Panc1 (cell line): ENCODE data around the gene NR3C1. TPM values are rescaled to one million over a fixed set of nuclear protein-coding genes. Genes with fewer than 3 reads are reported as not detected.

Experiments used
- ATAC-seq: fragments of 200-7000 bp; cut with Tn5 transposase; 2 replicates; pipeline ENCODE4 v1.9.1; 2020; ENCODE audit warnings: mild to moderate bottlenecking, moderate library complexity
- BruUV-seq: library from RNA; stranded (reverse); fragments of 400-500 nt; replicated peaks from 2 replicates; lab custom pipeline; 2021; lab: Mats Ljungman, UMichigan
- CTCF ChIA-PET: fragments of 300-600 bp; sonication (Branson Sonifier 250); formaldehyde crosslinking; loops from one replicate; lab custom pipeline; 2022; ENCODE audit warnings: antibody characterized with exemption; lab: Charles Lee
- POLR2A ChIA-PET: fragments of 300-600 bp; sonication (Branson Sonifier 250); formaldehyde crosslinking; loops from one replicate; lab custom pipeline; 2022; ENCODE audit warnings: antibody characterized with exemption; lab: Charles Lee
- DNase-seq: peaks from one replicate; pipeline ENCODE4 v3.0.0-alpha.2; 2010; ENCODE audit warnings: low read depth, low spot score
- H3K27ac ChIP-seq: 2 replicates; pipeline ENCODE4 v1.5.1; 2011; ENCODE audit warnings: mild to moderate bottlenecking, low read length, inconsistent platforms
- H3K27me3 ChIP-seq: fragments of 200-500 bp; sonication (Bioruptor generic); 2 replicates; pipeline ENCODE4 v1.6.0; 2014; ENCODE audit warnings: low read length, inconsistent platforms; ENCODE audit not compliant: control insufficient read depth, insufficient read depth
- H3K36me3 ChIP-seq: fragments of 200-500 bp; sonication (Bioruptor generic); 2 replicates; pipeline ENCODE4 v1.5.1; 2014; ENCODE audit warnings: inconsistent platforms, mild to moderate bottlenecking, low read length, moderate library complexity; ENCODE audit not compliant: control insufficient read depth, insufficient read depth
- H3K4me1 ChIP-seq: 2 replicates; pipeline ENCODE4 v1.5.1; 2011; ENCODE audit warnings: inconsistent platforms, mild to moderate bottlenecking, low read length, moderate library complexity; ENCODE audit not compliant: control insufficient read depth, insufficient read depth
- H3K4me3 ChIP-seq, 2 experiments: 2 replicates each; pipeline ENCODE4 v1.5.1; 2011 to 2012; ENCODE audit warnings: low read depth in 2 of 2, low read length in 2 of 2, mild to moderate bottlenecking in 2 of 2, inconsistent platforms in 1 of 2, moderate library complexity in 1 of 2
- H3K9me3 ChIP-seq: fragments of 200-500 bp; sonication (Bioruptor generic); 2 replicates; pipeline ENCODE4 v1.5.1; 2014; ENCODE audit warnings: low read depth, mild to moderate bottlenecking, inconsistent platforms, low read length, moderate library complexity; ENCODE audit not compliant: control insufficient read depth, insufficient read depth
- CTCF ChIP-seq: fragments of 450-650 bp; IDR thresholded peaks from 2 replicates; pipeline ENCODE4 v1.5.1; 2017; ENCODE audit warnings: mild to moderate bottlenecking
- POLR2AphosphoS5 ChIP-seq: IDR thresholded peaks from 2 replicates; pipeline ENCODE4 v1.6.1; 2012; ENCODE audit warnings: mild to moderate bottlenecking, low read depth, low read length, moderate library complexity
- SIN3A ChIP-seq: IDR thresholded peaks from 2 replicates; pipeline ENCODE4 v1.6.1; 2012; ENCODE audit warnings: low read depth, mild to moderate bottlenecking, low read length, moderate library complexity, borderline replicate concordance; ENCODE audit not compliant: insufficient read depth
- TCF7L2 ChIP-seq: IDR thresholded peaks from 2 replicates; pipeline ENCODE4 v1.6.1; 2011; ENCODE audit warnings: mild to moderate bottlenecking, low read depth, low read length, inconsistent platforms
- in situ Hi-C: cut with HindIII; loops from 2 replicates; pipeline ENCODE4 v1.10.0; 2016; ENCODE audit warnings: low sequenced_read_pairs, low pct_unique_long_range_greater_than_20kb
- intact Hi-C: fragments of 100-400 bp; cut with micrococcal nuclease; formaldehyde crosslinking; loops from one replicate; pipeline ENCODE4 v1.10.0; 2022; ENCODE audit not compliant: unreplicated experiment
- total RNA-seq: library from RNA; stranded (reverse); gene quantifications from one replicate; pipeline ENCODE4 v1.2.1, GENCODE V29; 2021; ENCODE audit not compliant: unreplicated experiment
- TF ChIP-seq, protein P1 (sequence below), 2 experiments: IDR thresholded peaks; 2 replicates each; pipeline ENCODE4 v1.6.1; 2011 to 2012; ENCODE audit warnings: low read depth in 2 of 2, control low read depth in 1 of 2, low read length in 1 of 2, mild to moderate bottlenecking in 1 of 2, moderate library complexity in 1 of 2; ENCODE audit not compliant: insufficient read depth in 1 of 2

Gene NR3C1
- total RNA-seq, 1 experiment from 2014 or later: 52.6 TPM

DNA sequence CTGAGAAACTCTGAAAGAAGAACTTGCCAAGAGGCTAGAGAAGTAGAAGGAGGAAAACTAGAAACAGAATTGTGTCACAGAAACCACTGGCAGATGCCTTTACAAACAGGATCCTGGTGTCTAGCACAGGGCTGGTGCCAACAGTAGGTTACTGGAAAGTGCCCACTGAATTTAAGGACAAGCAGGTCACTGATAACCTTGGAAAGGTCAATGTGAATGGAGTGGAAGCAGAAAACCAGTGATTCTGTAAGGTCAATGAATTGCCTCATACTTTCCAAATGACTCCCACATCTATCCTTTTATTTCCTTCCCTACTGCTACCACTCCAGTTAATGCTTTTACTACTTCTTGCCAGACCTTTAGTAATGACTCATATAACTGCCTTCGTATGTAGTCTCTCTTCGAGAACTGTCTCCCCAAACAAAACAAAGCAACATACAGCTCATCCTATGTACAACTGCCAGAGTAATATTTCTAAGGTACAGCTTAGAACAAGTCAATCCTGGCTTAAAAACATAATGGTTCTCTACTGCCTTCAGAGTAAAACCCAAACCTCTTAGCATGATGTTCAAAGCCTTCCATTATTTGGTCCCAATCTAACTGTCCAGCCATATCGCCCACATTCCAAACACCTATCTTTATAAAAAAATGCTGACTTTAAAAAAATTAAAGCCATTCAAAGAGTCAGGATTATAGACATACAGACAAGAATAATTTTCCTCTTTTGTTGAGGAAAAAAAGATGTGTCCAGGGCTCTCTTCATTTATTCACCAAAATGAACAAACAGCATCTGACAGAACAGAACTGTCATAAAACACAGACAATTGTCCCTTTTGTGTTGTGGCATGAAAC, 52.5 kb downstream of the NR3C1 start:
- CTCF ChIA-PET: no interaction called here

DNA sequence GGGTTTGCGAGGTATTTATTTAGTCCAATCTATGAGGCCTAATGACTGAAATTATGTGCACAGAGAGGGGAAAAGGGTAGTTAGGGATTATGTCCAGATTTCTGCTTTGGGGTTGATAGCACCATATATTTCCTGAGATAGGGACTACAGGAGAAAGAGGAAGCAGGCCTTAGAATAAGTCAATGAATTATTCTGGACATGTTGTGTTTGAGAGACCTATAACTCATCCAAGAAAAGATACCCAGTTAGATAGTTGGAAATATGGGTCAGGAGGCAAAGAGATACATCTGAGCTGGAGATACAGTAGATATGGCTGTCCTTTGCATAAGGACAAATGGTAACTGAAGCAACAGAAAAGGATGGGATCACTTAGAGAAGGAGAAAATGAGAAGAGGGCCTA, 53.1 kb downstream of the NR3C1 start:
- Histone ChIP-seq H3K4me3 (no peak overlapping the region), H3K9me3 (no peaks in the 10 kb centered on the region), H3K27me3 (no peaks in the 10 kb centered on the region), H3K27ac (peak overlapping the region; percentile 60), H3K4me1 (peaks cover 59% of the 10 kb centered on the region), H3K36me3 (no peaks in the 10 kb centered on the region)
- ATAC-seq (no peak), DNase-seq (no peak)
- TF ChIP-seq TCF7L2: no peak
- no peak for TF ChIP-seq SIN3A
- no peak for TF ChIP-seq POLR2AphosphoS5
- TF ChIP-seq CTCF: no peak
- TF ChIP-seq, protein P1, sequence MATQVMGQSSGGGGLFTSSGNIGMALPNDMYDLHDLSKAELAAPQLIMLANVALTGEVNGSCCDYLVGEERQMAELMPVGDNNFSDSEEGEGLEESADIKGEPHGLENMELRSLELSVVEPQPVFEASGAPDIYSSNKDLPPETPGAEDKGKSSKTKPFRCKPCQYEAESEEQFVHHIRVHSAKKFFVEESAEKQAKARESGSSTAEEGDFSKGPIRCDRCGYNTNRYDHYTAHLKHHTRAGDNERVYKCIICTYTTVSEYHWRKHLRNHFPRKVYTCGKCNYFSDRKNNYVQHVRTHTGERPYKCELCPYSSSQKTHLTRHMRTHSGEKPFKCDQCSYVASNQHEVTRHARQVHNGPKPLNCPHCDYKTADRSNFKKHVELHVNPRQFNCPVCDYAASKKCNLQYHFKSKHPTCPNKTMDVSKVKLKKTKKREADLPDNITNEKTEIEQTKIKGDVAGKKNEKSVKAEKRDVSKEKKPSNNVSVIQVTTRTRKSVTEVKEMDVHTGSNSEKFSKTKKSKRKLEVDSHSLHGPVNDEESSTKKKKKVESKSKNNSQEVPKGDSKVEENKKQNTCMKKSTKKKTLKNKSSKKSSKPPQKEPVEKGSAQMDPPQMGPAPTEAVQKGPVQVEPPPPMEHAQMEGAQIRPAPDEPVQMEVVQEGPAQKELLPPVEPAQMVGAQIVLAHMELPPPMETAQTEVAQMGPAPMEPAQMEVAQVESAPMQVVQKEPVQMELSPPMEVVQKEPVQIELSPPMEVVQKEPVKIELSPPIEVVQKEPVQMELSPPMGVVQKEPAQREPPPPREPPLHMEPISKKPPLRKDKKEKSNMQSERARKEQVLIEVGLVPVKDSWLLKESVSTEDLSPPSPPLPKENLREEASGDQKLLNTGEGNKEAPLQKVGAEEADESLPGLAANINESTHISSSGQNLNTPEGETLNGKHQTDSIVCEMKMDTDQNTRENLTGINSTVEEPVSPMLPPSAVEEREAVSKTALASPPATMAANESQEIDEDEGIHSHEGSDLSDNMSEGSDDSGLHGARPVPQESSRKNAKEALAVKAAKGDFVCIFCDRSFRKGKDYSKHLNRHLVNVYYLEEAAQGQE (IDR thresholded peaks at IDR 0.05; ENCODE audit: insufficient read depth in 1 of 2, low read depth in 2 of 2, low read length in 1 of 2): no peak
- CTCF ChIA-PET: no interaction called here
- POLR2A ChIA-PET: no interaction called here
- in situ Hi-C loops: no loop called here
- no TSS peak for BruUV-seq
- intact Hi-C loops: no loop called here

More for the DNA sequence above, 52.5 kb downstream of the NR3C1 start:
- H3K27me3 ChIP-seq: no peaks in the 10 kb centered on the region
- no peak for DNase-seq
- peaks cover 59% of the 10 kb centered on the region for H3K4me1 ChIP-seq
- H3K9me3 ChIP-seq: no peaks in the 10 kb centered on the region
- peak; percentile 45; the same call in 1 of the 2 replicates for ATAC-seq
- H3K36me3 ChIP-seq: no peaks in the 10 kb centered on the region
- TF ChIP-seq, protein P1 (IDR thresholded peaks at IDR 0.05; ENCODE audit: insufficient read depth in 1 of 2, low read depth in 2 of 2, low read length in 1 of 2): no peak
- no peak for TF ChIP-seq CTCF
- TF ChIP-seq SIN3A: no peak
- TF ChIP-seq TCF7L2: no peak
- no peak for TF ChIP-seq POLR2AphosphoS5
- no peak overlapping the region for H3K4me3 ChIP-seq
- POLR2A ChIA-PET: no interaction called here
- intact Hi-C loops (no loop called here), in situ Hi-C loops (no loop called here)
- no TSS peak for BruUV-seq
- H3K27ac ChIP-seq: peak overlapping the region; percentile 60
